ENCODE measurements around the gene MEIS1. TPM values are rescaled to one million over a fixed set of nuclear protein-coding genes. Genes with fewer than 3 reads are reported as not detected.

Gene MEIS1
- total RNA-seq, 6 experiments from 2014 or later = 3.1 to 8.8 (median 4.2) TPM

DNA sequence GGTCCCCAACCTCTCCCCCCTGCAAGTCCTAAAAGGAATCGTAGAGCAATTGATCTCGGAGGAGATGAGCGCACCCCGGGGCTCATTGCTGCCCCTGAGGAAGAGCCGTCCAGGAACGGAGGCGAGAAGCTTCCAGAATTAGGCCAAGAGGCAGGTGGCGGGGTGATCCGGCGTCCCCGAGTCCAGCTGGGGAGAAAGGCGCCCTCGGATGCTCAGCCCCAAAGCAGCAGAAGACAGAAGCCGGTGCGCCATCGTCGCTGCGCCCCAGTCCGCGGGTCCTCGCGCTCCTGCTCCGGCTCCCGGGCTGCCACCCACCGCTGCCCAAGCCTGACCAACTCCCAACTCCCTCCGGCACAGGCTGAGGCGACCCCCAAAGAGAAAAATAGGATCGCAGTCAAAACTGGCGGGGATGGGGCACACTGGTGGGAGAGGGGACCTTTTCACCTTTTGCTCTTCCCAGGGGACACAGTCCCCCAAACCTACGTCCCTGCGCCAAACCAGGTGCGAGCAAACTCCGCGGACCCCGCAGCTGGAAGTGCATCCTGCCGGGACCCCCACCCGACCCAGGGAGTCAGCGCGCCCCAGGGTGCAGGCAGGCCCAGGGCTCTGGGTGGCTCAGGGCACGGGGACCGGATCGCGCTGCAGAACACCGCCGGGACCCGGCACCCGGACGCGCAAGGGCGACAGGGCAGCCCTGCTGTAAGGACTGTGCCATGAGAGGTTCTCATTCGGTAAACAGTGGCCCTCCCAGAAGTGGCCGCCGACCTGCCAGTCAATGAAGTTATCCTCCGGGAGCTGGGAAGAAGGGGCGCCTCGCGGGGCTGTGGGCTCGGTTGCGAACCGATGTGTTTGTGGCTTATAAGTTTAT lies 8.4 kb upstream of the MEIS1 start:
- no peak overlapping the region for H3K27ac ChIP-seq
- no peaks in the 10 kb centered on the region for H3K36me3 ChIP-seq
- H3K4me3 ChIP-seq = no peak overlapping the region
- WGBS (ENCODE audit: insufficient coverage, low coverage, low lambda C conversion rate, missing lambda C conversion rate) = 8% methylated on average over 27 of the region's 60 CpGs
- DNase-seq (peak in 2 of 3 donors; percentile 21 to 45), ATAC-seq (peak in 2 of 4 donors; percentile 41 to 47)
- intact Hi-C loops (cut with DNase I) = no loop called here
- peaks cover 0 to 31% of the 10 kb centered on the region in 2 donors for H3K27me3 ChIP-seq
- no peaks in the 10 kb centered on the region for H3K4me1 ChIP-seq
- H3K9me3 ChIP-seq = no peaks in the 10 kb centered on the region
- TF ChIP-seq POLR2A (IDR thresholded peaks at IDR 0.05) (no peak), CTCF (IDR thresholded peaks at IDR 0.05) (no peak)

DNA sequence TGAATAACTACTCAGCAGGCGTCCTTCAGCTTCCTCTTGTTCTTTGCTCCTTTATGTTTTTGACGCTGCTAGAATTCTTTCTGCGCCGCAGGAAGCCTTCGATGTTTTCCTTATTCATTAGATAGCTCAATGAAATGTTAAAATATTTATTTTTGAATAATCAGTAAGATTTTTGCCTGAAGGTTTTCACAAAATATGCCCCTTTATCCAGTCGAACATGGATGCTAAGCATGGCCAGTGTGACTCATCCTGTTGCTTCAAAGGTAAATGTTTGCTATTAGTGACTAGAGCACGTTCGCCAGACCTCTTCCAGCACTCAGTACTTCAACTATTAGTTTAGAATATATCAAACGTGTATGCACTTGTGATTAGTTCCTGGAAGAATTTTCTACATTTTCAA lies 7.6 kb upstream of the MEIS1 start:
- intact Hi-C loops (cut with DNase I) = no loop called here
- no peak for DNase-seq

GRCh38 chr2:66428986-66429612 lies 5.8 kb upstream of the MEIS1 start:
- WGBS (ENCODE audit: insufficient coverage, low coverage, low lambda C conversion rate, missing lambda C conversion rate) = 19% methylated on average over 5 of the region's 5 CpGs
- intact Hi-C loops (cut with DNase I) = no loop called here

More for the DNA sequence above, 7.6 kb upstream of the MEIS1 start:
- H3K36me3 ChIP-seq = no peaks in the 10 kb centered on the region
- peaks cover 0 to 31% of the 10 kb centered on the region in 2 donors for H3K27me3 ChIP-seq
- H3K27ac ChIP-seq = no peak overlapping the region
- TF ChIP-seq POLR2A (IDR thresholded peaks at IDR 0.05) = no peak
- no peaks in the 10 kb centered on the region for H3K9me3 ChIP-seq
- no peaks in the 10 kb centered on the region for H3K4me1 ChIP-seq
- 23% methylated on average over 9 of the region's 9 CpGs for WGBS (ENCODE audit: insufficient coverage, low coverage, low lambda C conversion rate, missing lambda C conversion rate)
- H3K4me3 ChIP-seq = no peak overlapping the region
- ATAC-seq = peak in 2 of 4 donors; percentile 52 to 83

GRCh38 chr2:66429693-66430504 lies 5.0 kb upstream of the MEIS1 start:
- Histone ChIP-seq H3K9me3 (no peaks in the 10 kb centered on the region), H3K36me3 (no peaks in the 10 kb centered on the region), H3K4me3 (no peak overlapping the region), H3K27ac (no peak overlapping the region), H3K27me3 (peaks cover 0 to 25% of the 10 kb centered on the region in 2 donors), H3K4me1 (no peaks in the 10 kb centered on the region)
- DNase-seq (no peak), ATAC-seq (no peak)
- intact Hi-C loops (cut with DNase I) = loop anchor here (5.0 kb wide), 2 partner anchors 142 to 147 kb away; no protein-coding TSS in a partner anchor
- TF ChIP-seq CTCF (IDR thresholded peaks at IDR 0.05) (no peak), POLR2A (IDR thresholded peaks at IDR 0.05) (no peak)

More at GRCh38 chr2:66428986-66429612, 5.8 kb upstream of the MEIS1 start:
- no peaks in the 10 kb centered on the region for H3K36me3 ChIP-seq
- DNase-seq (no peak), ATAC-seq (peak; percentile 35 to 55 (median 40))
- H3K27me3 ChIP-seq = peaks cover 0 to 28% of the 10 kb centered on the region in 2 donors
- no peaks in the 10 kb centered on the region for H3K4me1 ChIP-seq
- TF ChIP-seq CTCF (IDR thresholded peaks at IDR 0.05) (peak; percentile 69 to 88 (median 72)), POLR2A (IDR thresholded peaks at IDR 0.05) (no peak)
- no peak overlapping the region for H3K27ac ChIP-seq
- no peaks in the 10 kb centered on the region for H3K9me3 ChIP-seq
- no peak overlapping the region for H3K4me3 ChIP-seq
